HS-5 (cell line): ENCODE results near the gene PAQR4.

Source experiments
- DNase-seq: peaks from one replicate; pipeline ENCODE4 v3.0.0-alpha.2; 2012; ENCODE audit warnings: low read depth

The PAQR4 gene

DNA sequence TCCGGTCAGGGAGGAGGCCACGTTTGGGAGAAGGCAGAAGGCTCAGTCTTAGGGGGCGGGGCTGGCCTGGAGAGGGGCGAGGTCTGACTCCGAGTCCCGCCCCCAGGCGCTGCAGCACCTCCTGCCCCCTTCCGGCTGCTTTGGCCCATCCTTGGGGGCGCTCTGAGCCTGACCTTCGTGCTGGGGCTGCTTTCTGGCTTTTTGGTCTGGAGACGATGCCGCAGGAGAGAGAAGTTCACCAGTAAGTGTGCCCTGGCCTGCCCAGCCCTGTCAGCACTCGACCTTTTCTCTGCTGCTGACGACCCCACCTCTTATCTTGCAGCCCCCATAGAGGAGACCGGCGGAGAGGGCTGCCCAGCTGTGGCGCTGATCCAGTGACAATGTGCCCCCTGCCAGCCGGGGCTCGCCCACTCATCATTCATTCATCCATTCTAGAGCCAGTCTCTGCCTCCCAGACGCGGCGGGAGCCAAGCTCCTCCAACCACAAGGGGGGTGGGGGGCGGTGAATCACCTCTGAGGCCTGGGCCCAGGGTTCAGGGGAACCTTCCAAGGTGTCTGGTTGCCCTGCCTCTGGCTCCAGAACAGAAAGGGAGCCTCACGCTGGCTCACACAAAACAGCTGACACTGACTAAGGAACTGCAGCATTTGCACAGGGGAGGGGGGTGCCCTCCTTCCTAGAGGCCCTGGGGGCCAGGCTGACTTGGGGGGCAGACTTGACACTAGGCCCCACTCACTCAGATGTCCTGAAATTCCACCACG, 52.5 kb downstream of the PAQR4 start:
- peak; percentile 81 for DNase-seq

- DNase-seq: peak; percentile 79
Observed at GRCh38 chr16:3022208-3022683, 53.1 kb downstream of the PAQR4 start.

- peak; percentile 49 for DNase-seq
Observed at GRCh38 chr16:3022684-3023414, 53.7 kb downstream of the PAQR4 start.
